ENCODE results near the gene FAM216A. TPM values are rescaled to one million over a fixed set of nuclear protein-coding genes. Genes with fewer than 3 reads are reported as not detected.

The FAM216A gene
- total RNA-seq, 2 experiments from 2014 or later = 5.5 to 7.4 TPM

- intact Hi-C loops (cut with DNase I, micrococcal nuclease) = no loop called here
- DNase-seq (no peak), ATAC-seq (ENCODE audit: poor library complexity) (no peak)
- CTCF ChIA-PET = interaction anchor here (1.1 to 2.3 kb wide), 5 partner anchors 10 to 83 kb away, joined by 3 to 10 read pairs (median 4); partner anchors contain the start of genes ARPC3 and FAM216A
- TF ChIP-seq CTCF (IDR thresholded peaks at IDR 0.05) = no peak
- POLR2A ChIA-PET = interaction anchor here (1.3 kb wide), 1 partner anchor 68 kb away, joined by 3 read pairs; no protein-coding TSS in a partner anchor
- Mint-ChIP-seq H3K27me3 (no peaks in the 10 kb centered on the region), H3K4me3 (no peak overlapping the region), H3K27ac (no peak overlapping the region), H3K4me1 (ENCODE audit: low read depth) (peaks cover 5% of the 10 kb centered on the region), H3K9me3 (no peaks in the 10 kb centered on the region), H3K36me3 (ENCODE audit: low read depth) (peaks cover 71% of the 10 kb centered on the region)
- Histone ChIP-seq H3K4me1 (ENCODE audit: insufficient read depth, low read length) (no peaks in the 10 kb centered on the region), H3K4me3 (ENCODE audit: low read length) (no peak overlapping the region), H3K27ac (ENCODE audit: low read depth in 1 of 2, low read length in 2 of 2) (no peak overlapping the region), H3K9me3 (ENCODE audit: control insufficient read depth in 1 of 2, insufficient read depth in 1 of 2, low read length in 2 of 2) (no peaks in the 10 kb centered on the region), H3K36me3 (ENCODE audit: insufficient read depth, low read length) (peaks cover 56% of the 10 kb centered on the region), H3K27me3 (ENCODE audit: control insufficient read depth in 1 of 2, insufficient read depth in 2 of 2, low read length in 2 of 2) (no peaks in the 10 kb centered on the region)
Observed at GRCh38 chr12:110532644-110533043, 64.0 kb downstream of the FAM216A start.

- Histone ChIP-seq H3K9me3 (ENCODE audit: control insufficient read depth in 1 of 2, insufficient read depth in 1 of 2, low read length in 2 of 2) (no peaks in the 10 kb centered on the region), H3K4me3 (ENCODE audit: low read length) (no peak overlapping the region), H3K27ac (ENCODE audit: low read depth in 1 of 2, low read length in 2 of 2) (no peak overlapping the region), H3K4me1 (ENCODE audit: insufficient read depth, low read length) (no peaks in the 10 kb centered on the region), H3K36me3 (ENCODE audit: insufficient read depth, low read length) (peaks cover 65% of the 10 kb centered on the region), H3K27me3 (ENCODE audit: control insufficient read depth in 1 of 2, insufficient read depth in 2 of 2, low read length in 2 of 2) (no peaks in the 10 kb centered on the region)
- ChIA-PET POLR2A (interaction anchor here (0.6 to 1.3 kb wide), 2 partner anchors 67 to 382 kb away, joined by 3 read pairs; no protein-coding TSS in a partner anchor), CTCF (interaction anchor here (0.6 to 2.3 kb wide), 5 partner anchors 11 to 84 kb away, joined by 3 to 10 read pairs (median 4); partner anchors contain the start of genes ARPC3 and FAM216A)
- H3K9me3 Mint-ChIP-seq = no peaks in the 10 kb centered on the region
- H3K4me1 Mint-ChIP-seq (ENCODE audit: low read depth) = peaks cover 5% of the 10 kb centered on the region
- no peak overlapping the region for H3K27ac Mint-ChIP-seq
- DNase-seq (no peak), ATAC-seq (ENCODE audit: poor library complexity) (no peak)
- H3K36me3 Mint-ChIP-seq (ENCODE audit: low read depth) = peaks cover 80% of the 10 kb centered on the region
- intact Hi-C loops (cut with DNase I, micrococcal nuclease) = no loop called here
- H3K27me3 Mint-ChIP-seq = no peaks in the 10 kb centered on the region
- H3K4me3 Mint-ChIP-seq = no peak overlapping the region
- TF ChIP-seq CTCF (IDR thresholded peaks at IDR 0.05) = no peak
Observed at GRCh38 chr12:110533607-110534006, 65.0 kb downstream of the FAM216A start.

GRCh38 chr12:110534811-110535210 lies 66.2 kb downstream of the FAM216A start:
- Histone ChIP-seq H3K9me3 (ENCODE audit: control insufficient read depth in 1 of 2, insufficient read depth in 1 of 2, low read length in 2 of 2) (no peaks in the 10 kb centered on the region), H3K4me3 (ENCODE audit: low read length) (no peak overlapping the region), H3K36me3 (ENCODE audit: insufficient read depth, low read length) (peaks cover 78% of the 10 kb centered on the region), H3K4me1 (ENCODE audit: insufficient read depth, low read length) (no peaks in the 10 kb centered on the region), H3K27ac (ENCODE audit: low read depth in 1 of 2, low read length in 2 of 2) (no peak overlapping the region), H3K27me3 (ENCODE audit: control insufficient read depth in 1 of 2, insufficient read depth in 2 of 2, low read length in 2 of 2) (no peaks in the 10 kb centered on the region)
- ChIA-PET CTCF (interaction anchor here (1.9 to 2.3 kb wide), 2 partner anchors 67 to 85 kb away, joined by 6 to 10 read pairs; partner anchors contain the start of gene ARPC3), POLR2A (no interaction called here)
- intact Hi-C loops (cut with DNase I, micrococcal nuclease) = no loop called here
- Mint-ChIP-seq H3K9me3 (no peaks in the 10 kb centered on the region), H3K4me1 (ENCODE audit: low read depth) (peaks cover 5% of the 10 kb centered on the region), H3K4me3 (no peak overlapping the region), H3K36me3 (ENCODE audit: low read depth) (peaks cover 92% of the 10 kb centered on the region), H3K27ac (no peak overlapping the region), H3K27me3 (no peaks in the 10 kb centered on the region)
- no peak for DNase-seq
- no peak for TF ChIP-seq CTCF (IDR thresholded peaks at IDR 0.05)
- no peak for ATAC-seq (ENCODE audit: poor library complexity)

Measured in CD4-positive, alpha-beta T cell (primary cell).